ENCODE data around the gene XRCC3.

GRCh38 chr14:103651585-103651984 lies 63.7 kb downstream of the XRCC3 start:
- TF ChIP-seq CTCF (IDR thresholded peaks at IDR 0.05; ENCODE audit: extremely low read depth in 1 of 2, insufficient read depth in 1 of 2, low read depth in 1 of 2, low read length in 2 of 2) (no peak), POLR2A (IDR thresholded peaks at IDR 0.05; ENCODE audit: low read depth, low read length) (no peak), EZH2 (IDR thresholded peaks at IDR 0.05; ENCODE audit: borderline replicate concordance, low read depth, low read length, severe bottlenecking) (no peak), MYC (IDR thresholded peaks at IDR 0.05; ENCODE audit: low read depth, low read length) (no peak), GATA2 (IDR thresholded peaks at IDR 0.05; ENCODE audit: insufficient read depth, insufficient read length, low read depth, low read length) (no peak), JUN (IDR thresholded peaks at IDR 0.05; ENCODE audit: borderline replicate concordance, insufficient read depth, insufficient read length, low read depth) (no peak), POLR2AphosphoS5 (IDR thresholded peaks at IDR 0.05; ENCODE audit: insufficient read depth, low read depth, low read length) (no peak), MAX (IDR thresholded peaks at IDR 0.05; ENCODE audit: insufficient read depth, insufficient read length) (no peak)

Measured in endothelial cell of umbilical vein (primary cell).